ENCODE results near the gene ZNF420.
"Not testable (repeated sequence)": the region's sequence is repeated elsewhere in the genome, so short reads cannot be mapped to it uniquely, and the experiment has no call there.

The ZNF420 gene

DNA sequence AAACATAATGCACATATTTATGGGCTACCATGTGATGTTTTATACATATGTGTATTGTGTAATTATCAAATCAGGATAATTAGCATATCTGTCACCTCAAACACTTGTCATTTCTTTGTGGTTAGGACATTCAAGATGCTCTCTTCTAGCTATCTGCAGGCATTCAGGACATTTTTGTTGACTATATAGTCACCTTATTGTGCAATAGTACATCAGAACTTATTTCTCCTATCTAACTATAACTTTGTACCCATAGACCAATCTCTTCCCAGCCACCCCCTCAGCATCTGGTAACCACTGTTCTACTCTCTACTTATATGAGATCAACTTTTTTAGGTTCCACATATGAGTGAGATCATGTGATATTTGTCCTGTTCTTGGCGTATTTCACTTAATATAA lies 20.3 kb downstream of the ZNF420 start:
- peak; percentile 84 for FAIRE-seq
- TF ChIP-seq POLR2A (IDR thresholded peaks at IDR 0.05; ENCODE audit: low read depth, low read length): no peak
- DNase-seq (ENCODE audit: insufficient read length, low spot score): no peak

DNA sequence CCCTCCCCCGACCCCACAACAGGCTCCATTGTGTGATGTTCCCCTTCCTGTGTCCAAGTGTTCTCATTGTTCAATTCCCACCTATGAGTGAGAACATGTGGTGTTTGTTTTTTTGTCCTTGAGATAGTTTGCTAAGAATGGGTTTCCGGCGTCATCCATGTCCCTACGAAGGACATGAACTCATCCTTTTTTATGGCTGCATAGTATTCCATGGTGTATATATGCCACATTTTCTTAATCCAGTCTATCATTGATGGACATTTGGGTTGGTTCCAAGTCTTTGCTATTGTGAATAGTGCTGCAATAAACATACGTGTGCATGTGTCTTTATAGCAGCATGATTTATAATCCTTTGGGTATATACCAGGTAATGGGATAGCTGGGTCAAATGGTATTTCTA lies 25.9 kb downstream of the ZNF420 start:
- not testable (repeated sequence) for DNase-seq (ENCODE audit: insufficient read length, low spot score); FAIRE-seq

DNA sequence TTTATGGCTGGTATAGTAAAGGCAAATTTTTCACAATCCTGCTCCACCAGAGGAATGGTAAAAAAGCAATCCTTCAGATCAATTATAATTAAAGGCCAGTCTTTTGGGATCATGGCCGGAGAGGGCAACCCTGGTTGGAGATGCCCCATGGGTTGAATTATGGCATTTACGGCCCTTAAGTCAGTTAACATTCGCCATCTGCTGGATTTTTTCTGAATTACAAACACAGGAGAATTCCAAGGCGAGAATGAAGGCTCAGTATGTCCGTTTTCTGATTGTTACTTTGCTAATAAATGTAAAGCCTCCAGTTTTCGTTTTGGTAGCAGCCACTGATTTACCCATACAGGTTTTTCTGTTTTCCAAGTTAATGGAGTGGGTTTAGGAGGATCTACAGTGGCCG lies 33.5 kb downstream of the ZNF420 start:
- not testable (repeated sequence) for FAIRE-seq; DNase-seq (ENCODE audit: insufficient read length, low spot score)

DNA sequence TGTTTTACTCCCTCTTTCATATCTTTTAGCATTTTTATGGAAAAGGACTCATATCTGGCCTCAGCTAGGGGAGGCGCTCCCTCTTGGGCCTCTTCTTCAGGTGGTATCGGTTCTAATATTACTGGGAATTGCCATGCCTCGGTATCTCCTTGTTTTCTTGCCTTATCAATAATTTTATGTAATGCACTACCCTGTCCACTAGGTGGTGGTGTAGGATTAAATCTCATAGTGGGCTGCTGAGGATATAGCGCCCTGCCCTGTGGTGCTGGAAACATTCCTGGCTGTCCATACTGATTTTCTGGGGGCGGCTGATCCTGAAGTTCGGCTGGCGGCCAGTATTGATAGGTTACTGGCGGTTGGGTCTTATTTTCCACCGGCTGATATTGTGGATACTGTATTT lies 35.8 kb downstream of the ZNF420 start:
- no peak for DNase-seq (ENCODE audit: insufficient read length, low spot score)
- no peak for TF ChIP-seq POLR2A (IDR thresholded peaks at IDR 0.05; ENCODE audit: low read depth, low read length)
- no peak for FAIRE-seq

DNA sequence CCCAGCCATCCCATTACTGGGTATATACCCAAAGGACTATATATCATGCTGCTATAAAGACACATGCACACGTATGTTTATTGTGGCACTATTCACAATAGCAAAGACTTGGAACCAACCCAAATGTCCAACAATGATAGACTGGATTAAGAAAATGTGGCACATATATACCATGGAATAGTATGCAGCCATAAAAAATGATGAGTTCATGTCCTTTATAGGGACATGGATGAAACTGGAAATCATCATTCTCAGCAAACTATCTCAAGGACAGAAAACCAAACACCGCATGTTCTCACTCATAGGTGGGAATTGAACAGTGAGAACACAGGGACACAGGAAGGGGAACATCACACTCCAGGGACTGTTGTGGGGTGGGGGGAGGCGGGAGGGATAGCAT lies 43.9 kb downstream of the ZNF420 start:
- not testable (repeated sequence) for DNase-seq (ENCODE audit: insufficient read length, low spot score); FAIRE-seq

DNA sequence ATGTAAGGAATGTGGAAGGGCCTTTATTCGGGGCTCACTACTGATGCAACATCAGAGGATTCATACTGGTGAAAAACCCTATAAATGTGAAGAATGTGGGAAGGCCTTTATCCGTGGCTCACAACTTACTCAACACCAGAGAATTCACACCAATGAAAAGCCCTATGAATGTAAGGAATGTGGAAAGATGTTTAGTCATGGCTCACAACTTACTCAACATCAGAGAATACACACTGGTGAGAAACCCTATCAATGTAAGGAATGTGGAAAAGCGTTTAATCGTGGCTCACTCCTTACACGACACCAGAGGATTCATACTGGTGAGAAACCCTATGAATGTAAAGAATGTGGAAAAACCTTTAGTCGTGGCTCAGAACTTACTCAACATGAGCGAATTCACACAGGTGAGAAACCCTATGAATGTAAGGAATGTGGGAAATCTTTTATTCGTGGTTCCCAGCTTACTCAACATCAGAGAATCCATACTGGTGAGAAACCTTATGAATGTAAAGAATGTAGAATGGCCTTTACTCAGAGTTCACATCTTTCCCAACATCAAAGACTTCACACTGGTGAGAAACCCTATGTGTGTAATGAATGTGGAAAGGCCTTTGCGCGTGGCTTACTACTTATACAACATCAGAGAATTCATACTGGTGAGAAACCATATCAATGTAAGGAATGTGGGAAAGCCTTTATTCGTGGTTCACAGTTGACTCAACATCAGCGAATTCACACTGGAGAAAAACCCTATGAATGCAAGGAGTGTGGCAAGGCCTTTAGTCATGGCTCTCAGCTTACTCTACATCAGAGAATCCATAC lies 50.0 kb downstream of the ZNF420 start:
- no peak for TF ChIP-seq POLR2A (IDR thresholded peaks at IDR 0.05; ENCODE audit: low read depth, low read length)

DNA sequence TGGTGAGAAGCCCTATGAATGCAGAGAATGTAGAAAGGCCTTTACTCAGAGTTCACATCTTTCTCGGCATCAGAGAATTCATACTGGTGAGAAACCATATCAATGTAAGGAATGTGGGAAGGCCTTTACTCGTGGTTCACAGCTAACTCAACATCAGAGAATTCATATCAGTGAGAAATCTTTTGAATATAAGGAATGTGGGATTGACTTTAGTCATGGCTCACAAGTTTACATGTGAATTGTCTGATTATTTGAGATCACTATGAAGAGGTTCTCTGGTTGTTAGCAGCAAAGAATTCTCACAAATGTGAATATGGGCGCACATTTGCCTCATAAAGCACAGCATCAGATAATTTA lies 50.6 kb downstream of the ZNF420 start:
- DNase-seq (ENCODE audit: insufficient read length, low spot score) (no peak), FAIRE-seq (peak; percentile 36)
- TF ChIP-seq POLR2A (IDR thresholded peaks at IDR 0.05; ENCODE audit: low read depth, low read length): no peak

More for the DNA sequence above, 50.0 kb downstream of the ZNF420 start:
- peak; percentile 52 for FAIRE-seq
- DNase-seq (ENCODE audit: insufficient read length, low spot score): no peak

DNA sequence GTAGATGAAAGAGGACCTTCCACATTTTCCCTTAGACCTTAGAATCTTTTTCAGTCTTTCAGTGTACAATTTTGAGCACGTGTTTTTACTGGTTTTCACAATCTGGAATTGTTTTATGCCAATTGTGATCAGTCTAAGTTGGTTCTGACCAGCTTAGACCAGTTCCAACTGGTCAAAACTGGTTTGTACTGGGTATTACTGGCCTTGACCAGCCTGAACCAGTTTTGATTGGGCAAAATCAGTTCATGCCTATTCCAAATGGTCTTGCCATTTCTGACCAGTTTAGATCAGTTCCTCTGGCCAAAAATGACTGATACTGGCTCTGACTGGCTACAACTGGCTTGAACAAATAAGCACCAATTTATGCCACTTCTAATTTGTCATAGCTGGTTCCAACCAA lies 57.9 kb downstream of the ZNF420 start:
- no peak for FAIRE-seq
- no peak for DNase-seq (ENCODE audit: insufficient read length, low spot score)
- no peak for TF ChIP-seq POLR2A (IDR thresholded peaks at IDR 0.05; ENCODE audit: low read depth, low read length)

DNA sequence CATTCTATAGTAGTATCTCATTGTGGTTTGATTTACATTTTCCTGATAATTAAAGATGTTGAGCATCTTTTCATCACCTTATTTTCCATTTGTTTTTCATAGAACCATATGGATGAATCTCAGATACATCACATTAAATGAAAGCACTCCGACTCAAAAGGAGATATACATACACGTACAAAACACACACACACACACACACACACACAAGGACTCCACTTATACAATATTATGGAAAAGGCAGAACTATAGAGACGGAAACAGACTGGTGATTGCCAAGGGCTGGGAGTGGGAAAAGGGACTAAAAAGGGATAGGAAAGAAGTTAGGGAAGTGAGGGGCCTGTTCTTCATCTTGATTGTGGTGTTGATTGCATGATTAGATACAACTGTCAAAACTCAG lies 70.0 kb downstream of the ZNF420 start:
- DNase-seq (ENCODE audit: insufficient read length, low spot score): no peak
- no peak for FAIRE-seq
- no peak for TF ChIP-seq POLR2A (IDR thresholded peaks at IDR 0.05; ENCODE audit: low read depth, low read length)

DNA sequence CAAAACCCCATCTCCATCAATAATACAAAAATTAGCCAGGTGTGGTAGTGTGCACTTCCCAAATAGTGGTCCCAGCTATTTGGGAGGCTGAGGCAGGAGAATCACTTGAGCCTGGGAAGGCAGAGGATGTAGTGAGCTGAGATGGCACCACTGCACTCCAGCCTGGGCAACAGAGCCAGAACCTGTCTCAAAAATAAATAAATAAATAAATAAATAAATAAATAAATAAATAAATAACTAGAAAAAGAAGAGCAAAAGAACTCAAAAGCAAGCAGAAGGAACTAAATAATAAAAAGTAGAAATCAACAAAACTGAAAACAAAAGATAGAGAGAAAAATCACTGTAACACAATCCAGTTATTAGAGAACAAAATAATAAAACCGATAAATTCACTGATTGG lies 81.9 kb downstream of the ZNF420 start:
- DNase-seq (ENCODE audit: insufficient read length, low spot score) (no peak), FAIRE-seq (no peak)
- TF ChIP-seq POLR2A (IDR thresholded peaks at IDR 0.05; ENCODE audit: low read depth, low read length): no peak

DNA sequence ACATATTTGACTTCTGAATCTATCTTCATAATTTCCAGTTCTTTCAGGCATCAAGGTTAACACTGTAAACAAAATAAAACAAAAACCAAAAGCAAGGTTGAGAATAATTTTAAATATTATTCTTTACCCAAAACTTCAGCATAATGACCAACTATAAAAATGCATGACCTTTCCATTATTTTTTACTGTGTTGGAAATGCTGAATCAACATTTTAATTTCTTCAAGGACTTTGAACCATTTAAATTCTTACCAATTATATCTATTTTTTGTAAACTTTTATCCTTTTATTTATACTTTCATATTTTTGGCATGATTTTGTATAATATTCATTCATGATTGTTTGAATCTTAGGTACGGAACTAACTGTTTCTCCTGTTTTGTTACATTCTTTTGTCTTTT lies 87.4 kb downstream of the ZNF420 start:
- FAIRE-seq (no peak), DNase-seq (ENCODE audit: insufficient read length, low spot score) (no peak)
- TF ChIP-seq POLR2A (IDR thresholded peaks at IDR 0.05; ENCODE audit: low read depth, low read length): no peak

DNA sequence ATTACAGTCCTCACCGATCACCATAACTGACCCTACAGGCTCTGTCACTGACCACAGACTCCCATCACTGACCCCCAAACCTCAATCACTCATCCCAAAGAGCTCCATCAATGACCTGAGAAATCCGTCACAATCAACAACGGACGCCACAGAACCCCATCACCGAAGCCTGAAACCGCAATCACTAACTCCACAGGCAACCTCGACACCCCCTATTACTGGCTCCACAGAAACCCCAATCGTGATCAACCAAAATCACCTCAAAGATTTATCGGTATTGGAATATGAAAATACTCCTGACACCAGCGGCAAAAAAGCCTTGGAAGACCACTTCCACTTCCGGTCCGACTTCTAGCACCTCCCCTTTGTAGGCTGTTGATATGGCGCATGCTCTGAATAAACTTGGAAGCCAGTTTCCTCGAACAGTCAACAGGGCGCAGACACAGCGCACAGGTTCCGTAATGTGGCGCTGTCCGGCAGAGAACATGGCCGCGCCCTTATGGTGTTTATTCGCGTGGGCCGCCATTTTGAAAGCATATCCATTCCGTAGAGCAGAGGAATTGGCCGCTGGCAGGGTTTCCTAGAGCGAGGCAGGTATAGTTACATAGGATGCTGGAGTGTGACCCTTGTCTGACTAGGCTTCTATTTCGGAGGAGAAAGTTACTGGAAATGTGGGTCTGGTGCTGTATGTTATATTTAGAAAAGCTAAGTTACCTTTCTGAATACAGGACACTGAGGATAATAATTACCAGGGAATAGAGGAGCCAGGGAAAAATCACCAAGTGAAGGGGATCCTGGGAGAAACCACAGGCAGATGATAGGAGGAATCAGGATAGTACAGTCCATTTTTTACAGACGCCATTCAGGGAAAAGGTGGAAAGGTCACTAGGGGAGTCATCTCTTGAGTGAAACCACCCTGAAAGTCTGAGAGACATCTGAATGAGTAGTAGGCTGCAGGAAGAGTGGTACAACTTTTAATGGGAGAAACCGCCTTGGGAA lies 94.4 kb downstream of the ZNF420 start, which contains the start of gene ZNF585A:
TSS of gene ZNF585A (minus strand) at position 328 of the 999 bp plus-strand sequence. CDS start 2,785 bp downstream, outside the sequence.
- TF ChIP-seq POLR2A (IDR thresholded peaks at IDR 0.05; ENCODE audit: low read depth, low read length): 0 out of 2 replicates have a peak, but pooled peaks have one; percentile 29
- FAIRE-seq: peak; percentile 99

More for the DNA sequence above, 94.4 kb downstream of the ZNF420 start, which contains the start of gene ZNF585A:
- peak; percentile 77 for DNase-seq (ENCODE audit: insufficient read length, low spot score)
